HG02623 (cell line): Measurements from ENCODE around the gene NCOA7.
"Not testable (repeated sequence)": the region's sequence is repeated elsewhere in the genome, so short reads cannot be mapped to it uniquely, and the experiment has no call there.

Experiments
- ATAC-seq: cut with Tn5 transposase; IDR thresholded peaks from one replicate; pipeline ENCODE4 v1.9.1; 2021; ENCODE audit warnings: moderate library complexity; ENCODE audit not compliant: unreplicated experiment

Gene NCOA7

DNA sequence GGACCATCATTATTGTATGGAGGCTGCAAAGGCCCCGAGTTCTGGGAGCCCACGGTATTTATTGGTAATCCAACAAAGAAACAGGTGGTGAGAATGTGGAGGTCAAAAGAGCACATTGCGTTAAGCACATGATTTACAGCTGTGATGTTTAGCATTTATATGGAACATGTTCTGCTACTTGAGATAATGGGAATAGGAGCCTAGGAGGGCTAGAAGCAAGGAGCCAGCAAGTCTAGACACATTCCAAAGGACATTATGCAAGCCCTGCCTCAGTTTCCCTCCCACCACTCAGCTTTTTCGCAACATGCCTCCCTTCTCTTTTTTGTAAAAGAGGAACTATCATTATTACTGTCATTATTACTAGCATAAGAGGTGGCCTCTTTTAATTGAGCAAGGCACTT, 120.3 kb downstream of the NCOA7 start:
- ATAC-seq: not testable (repeated sequence)

DNA sequence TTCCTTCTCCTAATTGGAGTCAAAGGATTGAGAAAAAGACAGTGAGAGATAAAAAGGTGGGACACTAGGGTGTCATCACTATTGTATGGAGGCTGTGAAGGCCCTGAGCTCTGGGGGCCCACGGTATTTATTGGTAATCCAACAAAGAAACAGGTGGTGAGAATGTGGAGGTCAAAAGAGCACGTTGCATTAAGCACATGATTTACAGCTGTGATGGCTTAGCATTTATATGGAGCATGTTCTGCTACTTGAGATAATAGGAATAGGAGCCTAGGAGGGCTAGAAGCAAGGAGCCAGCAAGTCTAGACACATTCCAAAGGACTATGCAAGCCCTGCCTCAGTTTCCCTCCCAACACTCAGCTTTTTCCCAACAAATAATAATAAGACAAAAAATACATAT, 121.7 kb downstream of the NCOA7 start:
- not testable (repeated sequence) for ATAC-seq

DNA sequence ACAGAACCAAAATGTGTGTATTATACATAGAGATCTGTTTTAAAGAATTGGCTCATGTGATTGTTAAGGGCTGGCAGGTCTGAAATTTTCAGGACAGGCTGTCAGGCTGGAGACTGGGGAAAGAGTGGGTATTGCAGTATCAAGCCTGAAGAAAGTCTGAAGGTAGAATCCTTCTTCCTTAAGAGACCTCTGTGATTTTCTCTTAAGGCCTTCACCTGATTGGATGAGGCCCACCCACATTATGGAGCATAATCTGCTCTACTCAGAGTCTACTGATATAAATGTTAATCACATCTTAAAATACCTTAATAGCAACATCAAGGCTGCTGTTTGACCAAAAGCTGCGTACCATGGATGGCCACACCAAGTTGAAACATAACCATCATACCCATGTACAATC, 122.4 kb downstream of the NCOA7 start:
- no peak for ATAC-seq

DNA sequence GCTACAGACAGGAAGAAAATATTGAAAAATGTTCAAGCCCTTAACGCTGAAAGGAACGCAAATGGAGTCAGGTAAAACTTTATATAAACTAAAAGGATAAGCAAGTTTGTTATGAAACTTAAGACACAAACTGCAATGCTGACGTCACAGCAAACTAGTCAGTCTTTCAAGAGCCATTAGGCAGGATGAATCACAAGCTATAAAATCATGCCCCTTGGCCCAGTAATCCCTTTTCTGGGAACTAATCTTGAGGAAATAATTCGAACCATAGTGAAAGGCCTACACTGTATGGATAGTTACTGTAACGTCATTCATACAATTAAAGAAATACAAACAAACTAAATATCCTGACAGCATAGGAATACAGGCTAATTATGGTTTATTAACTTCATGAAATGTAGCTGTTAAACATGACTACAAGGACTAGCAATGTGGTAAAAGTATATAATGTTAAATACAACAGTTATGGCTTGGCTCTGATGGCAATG, 123.1 kb downstream of the NCOA7 start:
- no peak for ATAC-seq

DNA sequence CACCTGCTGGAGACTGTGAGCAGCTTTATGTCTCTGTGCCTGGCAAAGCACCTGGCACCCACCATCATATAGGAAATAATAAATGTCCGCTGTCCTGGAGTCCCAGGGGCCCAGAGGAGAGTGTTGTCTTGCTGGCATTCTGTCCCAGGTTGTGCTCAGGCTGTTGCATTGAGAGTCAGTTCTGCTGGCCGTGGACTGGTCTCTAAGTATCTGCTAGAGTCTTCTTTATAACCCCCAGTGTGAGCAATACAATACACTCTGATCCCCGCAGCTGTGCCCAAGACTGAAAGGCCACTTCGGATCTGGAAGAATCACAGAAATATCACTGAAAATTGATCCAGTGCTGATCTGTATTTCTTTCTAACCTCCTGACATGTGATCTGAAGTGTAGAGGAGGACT, 127.5 kb downstream of the NCOA7 start:
- ATAC-seq: no peak

DNA sequence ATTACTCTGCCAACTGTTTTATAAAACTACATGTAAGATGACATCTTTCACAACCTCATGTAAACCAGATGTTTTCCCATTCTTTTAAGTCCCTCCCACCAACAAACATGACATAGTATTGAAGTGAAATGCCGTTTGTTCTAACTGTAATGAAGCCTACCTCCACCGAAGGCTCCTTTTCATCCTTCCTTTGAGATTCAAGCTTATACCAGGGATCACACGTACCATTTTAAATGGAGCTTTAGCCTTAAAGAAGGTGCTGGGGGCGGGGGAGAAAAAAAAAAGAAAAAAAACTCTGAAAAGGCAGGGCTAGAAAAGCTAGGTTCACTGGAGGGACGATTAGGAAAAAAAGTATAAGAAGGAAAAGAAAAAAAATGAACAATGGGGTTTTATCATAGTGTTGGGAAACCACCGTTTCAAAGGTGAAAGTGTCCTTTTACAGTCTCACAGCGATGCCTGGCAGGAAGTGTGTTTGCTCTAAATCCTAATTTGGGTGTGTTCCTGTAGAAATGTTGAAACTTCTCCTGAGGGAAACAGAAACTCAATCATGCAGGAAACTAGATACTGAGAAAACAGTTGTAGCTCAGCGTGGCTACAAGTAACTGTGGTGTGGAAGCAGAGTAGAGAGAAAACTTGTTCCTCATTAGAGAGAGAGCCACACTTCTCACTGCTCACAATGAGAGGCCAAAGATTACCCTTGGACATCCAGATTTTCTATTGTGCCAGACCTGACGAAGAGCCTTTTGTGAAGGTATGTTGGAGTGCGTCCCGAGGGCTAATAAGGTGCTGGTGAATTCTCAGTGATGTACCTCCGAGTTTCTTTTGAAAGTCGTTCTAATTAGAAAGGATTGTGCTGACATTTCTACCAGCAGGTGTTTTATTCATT, 128.2 kb downstream of the NCOA7 start:
- peak; percentile 98 for ATAC-seq

DNA sequence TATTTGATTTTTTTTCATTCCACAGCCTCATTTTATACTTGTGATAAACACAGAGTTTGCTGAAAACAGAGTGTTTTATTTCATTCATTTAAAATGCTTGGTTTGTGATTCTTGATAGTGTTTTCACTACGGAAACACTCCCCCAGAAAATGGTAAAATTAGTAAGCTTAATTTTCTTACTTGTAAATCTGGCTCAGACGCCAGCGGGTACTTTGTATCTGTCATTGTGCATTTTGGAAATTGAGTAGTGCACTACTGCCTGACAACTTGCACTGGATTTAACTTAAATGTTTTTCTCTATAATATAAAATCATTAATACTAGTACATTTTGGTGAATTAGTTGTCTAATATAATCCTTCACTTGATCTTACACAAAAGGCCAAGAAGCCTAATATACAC, 128.9 kb downstream of the NCOA7 start:
- no peak for ATAC-seq

DNA sequence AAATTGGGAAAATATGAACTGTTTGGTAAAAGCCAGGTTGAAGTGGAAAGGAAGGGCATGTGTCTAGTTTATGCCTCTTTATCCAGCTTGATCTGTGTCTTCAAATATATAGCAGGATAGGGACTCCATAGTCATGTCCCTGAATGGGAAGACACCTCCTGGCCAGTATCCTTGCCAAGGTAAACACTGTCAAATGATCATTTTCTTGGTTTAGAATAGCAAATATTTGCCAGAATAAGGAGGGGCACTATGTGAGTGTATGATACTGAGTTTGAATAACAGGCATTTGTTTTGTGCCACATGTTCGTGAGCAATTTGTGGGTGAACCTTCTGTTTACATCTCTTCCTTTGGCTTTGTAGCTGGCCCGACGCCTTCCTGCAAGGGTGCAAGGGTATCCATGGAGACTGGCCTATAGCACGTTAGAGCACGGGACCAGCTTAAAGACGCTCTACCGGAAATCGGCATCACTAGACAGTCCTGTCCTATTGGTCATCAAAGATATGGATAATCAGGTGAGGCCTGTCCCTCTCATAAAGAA, 131.6 kb downstream of the NCOA7 start:
- no peak for ATAC-seq

DNA sequence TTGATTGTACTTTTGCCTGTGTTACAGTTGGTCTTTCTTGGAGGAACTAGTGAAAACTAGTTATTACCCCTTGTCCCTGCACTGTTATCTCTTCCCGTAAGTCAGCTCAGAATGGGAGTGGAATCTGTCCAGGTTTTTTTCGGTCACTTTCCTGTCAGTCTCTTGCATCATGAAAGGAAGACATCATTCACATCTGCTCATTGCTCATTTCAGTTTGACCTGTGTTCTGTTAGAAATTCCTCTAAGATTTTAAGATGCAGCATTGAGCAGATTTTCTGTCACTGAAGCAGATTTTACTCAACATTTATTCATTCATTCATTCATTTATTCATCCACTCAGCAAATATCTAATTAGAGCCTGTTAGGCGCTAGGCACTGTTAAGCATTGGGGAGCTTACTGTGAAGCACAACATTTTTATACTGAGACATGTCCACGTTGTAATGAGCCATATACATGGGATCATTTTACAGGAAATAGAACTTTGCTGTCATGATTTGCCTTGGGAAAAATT, 132.7 kb downstream of the NCOA7 start:
- ATAC-seq: no peak

DNA sequence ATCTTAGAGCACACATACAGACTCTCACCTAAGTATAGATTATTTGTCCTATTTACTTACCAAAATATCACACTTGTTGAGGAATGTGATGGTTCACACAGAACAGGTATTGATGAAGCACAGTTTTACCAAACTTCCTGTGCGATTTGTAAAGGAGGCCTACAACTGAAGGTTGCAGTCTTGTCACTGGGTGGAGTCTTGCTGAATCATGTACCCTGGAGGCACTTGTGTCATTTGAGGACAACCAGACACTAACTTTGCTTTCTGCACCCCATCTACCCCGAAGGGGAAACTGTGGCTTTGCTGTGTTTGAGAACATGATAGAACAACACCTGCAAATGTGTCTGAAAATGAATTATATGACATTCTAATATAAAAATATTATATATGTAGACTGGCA, 133.4 kb downstream of the NCOA7 start:
- ATAC-seq: no peak

DNA sequence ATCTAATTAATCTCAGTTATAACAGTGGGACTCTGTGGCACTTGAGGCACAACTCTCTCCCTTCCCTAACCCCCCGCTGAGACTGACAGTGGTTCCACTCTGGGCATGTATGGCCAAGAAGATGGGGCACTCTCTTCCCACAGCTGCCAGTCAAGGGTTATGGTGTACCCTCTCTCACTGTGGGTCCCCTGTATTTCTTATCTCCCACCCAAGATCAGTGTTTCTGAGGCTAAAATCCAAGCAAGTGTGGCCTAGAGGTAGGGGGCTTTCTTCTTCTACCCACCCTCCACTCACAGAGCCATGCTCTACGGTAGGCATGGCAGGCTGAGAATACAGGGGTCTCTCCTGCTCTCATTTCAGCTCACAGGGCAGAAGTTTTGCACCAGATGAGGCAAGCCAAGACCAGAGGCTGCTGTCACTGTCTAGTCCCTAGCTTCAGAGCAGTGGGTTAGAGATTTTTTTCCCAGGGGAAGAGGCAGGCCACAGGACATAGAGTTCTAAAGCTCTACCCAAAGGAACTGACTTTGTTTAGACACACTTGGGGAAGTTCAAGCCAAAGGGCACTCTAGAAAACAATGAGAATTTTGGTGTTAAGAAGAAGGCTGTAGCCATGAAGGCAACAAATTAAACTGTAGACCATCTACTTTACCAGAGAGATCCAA, 134.1 kb downstream of the NCOA7 start:
- no peak for ATAC-seq

DNA sequence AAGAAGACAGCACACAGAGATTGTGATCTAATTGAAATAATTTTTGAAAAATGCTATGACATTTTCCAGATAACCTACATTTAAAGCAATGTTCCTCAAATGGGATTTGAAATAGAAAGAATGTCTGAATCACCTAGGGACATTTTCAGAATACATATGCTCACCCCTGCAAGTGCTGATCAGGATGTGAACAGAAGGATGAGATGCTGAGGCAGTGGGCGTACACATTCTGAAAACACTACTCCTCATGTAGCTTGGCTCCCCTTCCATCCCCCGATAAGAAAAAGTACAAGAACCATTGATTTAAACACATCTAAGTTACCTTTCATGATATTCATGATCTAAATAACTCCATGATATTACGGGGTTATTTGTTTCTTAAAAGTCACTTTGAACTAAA, 136.0 kb downstream of the NCOA7 start:
- no peak for ATAC-seq

DNA sequence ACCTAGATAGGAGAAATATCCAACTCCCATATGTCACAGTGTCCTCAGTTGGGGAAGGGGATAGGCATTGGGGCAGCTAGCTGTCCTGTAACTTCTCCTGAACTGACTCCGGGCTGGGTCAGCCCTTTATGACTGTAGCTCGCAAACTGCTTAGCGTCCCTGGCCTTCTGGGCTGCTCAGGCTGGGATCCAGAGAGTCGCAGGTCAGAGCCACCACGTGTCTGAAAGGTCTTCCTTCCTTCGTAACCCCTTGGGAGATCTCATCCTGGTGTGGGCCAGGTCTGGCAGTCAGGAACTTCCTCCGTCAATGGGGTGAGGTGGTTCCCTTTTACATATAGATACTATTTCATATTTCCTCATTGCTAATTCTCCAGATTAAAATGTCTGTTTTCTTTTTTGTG, 137.0 kb downstream of the NCOA7 start:
- no peak for ATAC-seq

DNA sequence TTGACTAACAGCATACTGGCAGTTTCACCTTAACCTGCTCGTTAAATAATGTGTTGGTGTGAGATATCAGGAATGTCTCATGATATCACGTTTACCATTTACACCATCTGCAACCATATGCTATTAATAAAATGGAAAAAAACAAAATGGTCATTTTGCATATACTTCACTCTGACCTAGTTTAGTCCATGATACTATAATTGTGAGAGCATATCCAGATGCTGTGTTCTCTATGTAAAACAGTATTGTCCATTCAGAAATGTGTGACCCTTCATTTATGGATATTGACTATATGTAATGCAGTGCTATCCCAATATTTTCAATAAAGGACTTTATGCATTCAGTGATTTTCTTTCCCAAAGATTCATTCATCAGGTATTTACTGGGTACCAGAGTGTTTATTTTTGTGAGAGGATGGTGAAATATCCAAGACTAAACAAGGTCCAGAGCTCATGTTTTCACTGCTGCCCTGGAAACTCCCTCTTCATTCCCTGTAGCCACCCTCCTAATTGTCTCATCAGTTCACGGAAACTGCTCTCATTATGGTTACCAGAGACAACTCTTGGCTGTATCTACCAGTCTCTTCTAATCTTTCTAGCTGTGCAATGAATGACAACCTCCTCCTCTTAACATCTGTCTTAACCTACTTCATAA, 140.1 kb downstream of the NCOA7 start:
- no peak for ATAC-seq

DNA sequence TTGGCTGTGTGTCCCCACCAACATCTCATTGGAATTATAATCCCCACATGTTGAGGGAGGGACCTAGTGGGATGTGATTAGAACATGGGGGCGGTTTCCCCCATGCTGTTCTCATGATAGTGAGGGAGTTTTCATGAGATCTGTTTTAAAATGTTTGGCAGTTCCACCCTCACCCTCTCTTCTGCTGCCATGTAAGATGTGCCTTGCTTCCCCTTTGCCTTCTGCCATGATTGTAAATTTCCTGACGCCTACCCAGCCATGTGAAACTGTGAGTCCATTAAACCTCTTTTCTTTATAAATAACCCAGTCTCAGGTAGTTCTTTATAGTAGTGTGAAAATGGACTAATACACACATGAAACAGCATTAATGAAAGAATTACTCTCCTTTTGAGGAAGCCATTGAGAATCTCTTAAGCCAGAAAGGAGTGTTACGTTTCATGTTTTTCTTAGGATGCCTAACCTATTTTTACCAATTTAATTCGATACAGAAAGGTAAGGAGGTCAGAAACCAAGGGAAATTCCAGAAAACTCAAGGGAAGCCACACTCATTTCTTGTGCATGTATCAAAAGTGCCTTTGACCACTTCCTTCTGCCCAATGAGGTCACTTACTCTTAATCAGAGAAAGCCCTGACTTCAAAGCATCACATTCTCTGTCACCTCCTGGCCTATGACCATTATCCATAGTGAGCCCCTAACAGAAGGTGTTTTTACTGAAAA, 141.1 kb downstream of the NCOA7 start:
- ATAC-seq: peak; percentile 79

DNA sequence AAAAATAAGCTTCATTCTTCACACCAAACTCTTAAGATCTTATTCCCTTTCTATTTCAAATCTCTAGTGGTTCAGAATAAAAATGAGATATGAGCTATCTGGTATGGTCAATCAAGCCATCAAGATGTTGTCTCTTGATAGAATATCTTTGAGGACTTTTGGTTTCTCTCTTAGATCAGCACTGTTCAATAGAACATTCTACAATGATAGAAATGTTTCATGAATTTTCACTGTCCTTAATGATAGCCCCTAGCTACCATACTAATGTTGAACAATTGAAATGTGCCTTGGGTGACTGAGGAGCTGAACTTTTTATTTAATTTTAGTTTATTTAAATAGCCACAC, 141.7 kb downstream of the NCOA7 start:
- ATAC-seq: peak; percentile 5

DNA sequence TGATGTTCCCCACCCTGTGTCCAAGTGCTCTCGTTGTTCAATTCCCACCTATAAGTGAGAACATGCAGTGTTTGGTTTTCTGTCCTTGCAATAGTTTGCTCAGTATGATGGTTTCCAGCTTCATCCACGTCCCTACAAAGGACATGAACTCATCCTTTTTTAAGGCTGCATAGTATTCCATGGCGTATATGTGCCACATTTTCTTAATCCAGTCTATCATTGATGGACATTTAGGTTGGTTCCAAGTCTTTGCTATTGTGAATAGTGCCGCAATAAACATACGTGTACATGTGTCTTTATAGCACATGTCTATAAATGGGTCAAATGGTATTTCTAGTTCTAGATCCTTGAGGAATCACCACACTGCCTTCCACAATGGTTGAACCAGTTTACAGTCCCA, 144.8 kb downstream of the NCOA7 start:
- ATAC-seq: not testable (repeated sequence)

DNA sequence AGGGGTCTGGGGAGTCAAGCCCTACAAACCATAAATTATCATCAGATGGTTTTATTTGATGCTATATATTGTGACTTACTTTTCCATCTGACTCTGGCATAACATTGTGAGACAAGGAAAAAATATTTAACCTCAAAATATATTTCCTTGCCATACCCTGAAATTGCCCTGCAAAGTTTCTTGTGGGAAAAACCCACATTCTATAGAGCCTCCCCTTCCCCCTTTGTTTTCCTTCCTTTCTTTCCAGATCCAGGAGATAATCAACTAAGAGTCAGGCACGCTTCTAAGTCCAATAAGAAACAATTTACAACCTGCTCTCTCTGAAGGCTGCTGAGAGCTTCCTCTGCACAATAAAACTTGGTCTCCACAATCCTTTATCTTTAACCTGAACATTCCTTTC, 148.3 kb downstream of the NCOA7 start:
- ATAC-seq: no peak

DNA sequence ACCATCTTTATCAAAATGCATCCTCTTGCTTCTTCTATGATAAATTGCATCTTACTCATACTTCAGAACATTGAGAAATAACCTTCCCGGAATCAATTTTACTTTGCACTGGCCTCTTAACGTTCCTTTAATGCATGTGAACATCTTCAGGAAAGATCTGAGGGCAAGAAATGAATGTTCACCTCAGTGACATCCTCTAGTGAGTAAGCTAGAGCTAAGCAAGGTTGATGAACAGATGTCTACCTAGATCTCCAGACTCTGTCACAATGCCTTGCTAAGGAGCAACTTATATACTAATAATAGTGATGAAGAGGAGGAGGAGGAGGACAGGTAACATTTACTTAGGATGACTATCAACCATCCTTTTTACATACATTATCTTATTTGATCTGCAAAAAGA, 149.0 kb downstream of the NCOA7 start:
- no peak for ATAC-seq

DNA sequence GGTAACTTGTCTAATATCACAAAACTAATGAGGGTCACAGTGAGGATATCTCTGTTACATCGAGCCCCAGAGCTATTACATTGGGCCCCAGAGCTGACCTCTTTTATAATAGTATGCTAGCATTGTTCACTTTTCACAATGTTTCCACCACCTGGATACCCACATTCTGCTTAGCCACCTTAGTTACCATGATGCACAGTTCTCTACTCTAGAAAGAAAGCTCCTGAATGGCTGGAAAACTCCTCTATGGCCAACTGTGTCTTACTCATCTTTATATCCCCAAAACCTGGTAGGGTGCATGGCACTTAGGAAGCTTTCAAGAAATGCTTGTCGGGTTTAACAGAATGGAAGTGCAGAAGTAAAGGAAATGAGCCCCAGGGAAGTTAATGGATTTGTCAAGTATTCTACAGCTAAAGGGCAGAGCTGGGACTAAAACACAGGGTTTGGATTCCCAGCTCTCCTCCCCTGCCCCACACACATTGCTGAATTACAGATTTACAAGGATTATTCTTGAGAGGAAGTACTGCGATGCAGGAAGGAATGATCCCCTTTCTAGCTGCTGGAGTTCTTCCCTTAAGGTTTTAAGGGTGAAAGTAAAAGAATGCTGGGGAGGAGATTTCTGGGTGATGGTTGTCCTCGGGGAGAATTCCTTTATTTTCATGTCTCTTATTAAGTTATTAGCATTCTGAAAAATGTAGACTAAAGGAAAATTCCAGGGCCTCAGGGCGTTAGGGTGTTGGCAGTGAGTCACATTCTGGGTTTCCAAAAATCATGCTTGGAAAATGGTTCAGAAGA, 149.7 kb downstream of the NCOA7 start:
- no peak for ATAC-seq
